COR-L47 (cell line): ENCODE results near the gene SUPT6H.

ENCODE experiments used
- DNase-seq: peaks from one replicate; lab custom pipeline; 2025; lab: John Stamatoyannopoulos, UW

Gene SUPT6H

DNA sequence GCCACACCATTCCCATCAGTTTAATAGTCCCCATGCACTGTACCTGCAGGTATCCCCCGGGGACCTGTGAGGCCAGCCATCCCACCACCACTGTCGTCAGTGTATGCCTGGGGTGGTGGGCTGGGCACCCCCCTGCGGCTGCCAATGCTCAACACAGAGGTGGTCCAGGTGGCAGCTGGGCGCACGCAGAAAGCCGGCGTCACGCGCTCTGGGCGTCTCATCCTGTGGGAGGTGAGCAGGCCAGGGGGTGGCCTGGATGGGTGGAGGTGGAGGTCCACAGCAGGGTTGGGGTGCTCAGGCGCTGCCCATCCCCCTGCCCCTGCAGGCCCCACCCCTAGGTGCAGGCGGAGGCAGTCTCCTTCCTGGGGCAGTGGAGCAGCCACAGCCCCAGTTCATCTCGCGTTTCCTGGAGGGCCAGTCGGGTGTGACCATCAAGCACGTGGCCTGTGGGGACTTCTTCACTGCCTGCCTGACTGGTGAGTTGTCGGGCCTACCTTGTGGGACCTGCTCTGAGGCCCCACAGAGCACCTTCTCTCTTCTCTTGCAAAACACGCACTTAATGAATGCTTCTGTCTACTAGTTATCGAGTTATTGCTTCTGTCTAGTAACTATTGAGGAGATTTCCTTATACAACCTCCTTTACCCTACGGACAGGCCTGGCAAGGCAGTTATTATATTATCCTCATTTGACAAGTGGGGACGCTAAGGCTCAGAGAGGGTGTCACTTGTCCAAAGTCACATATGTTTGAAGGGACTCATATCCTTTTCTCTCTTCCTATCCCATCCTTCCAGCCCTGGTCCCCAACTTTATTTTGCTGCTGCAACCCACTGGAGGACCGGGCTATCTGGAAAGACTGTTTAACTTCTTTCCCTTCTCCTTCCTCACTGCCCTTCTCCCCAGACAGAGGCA is 76.0 kb downstream of the SUPT6H start:
- no peak for DNase-seq

- DNase-seq = no peak
These were observed 76.8 kb downstream of the SUPT6H start for GRCh38 chr17:28738680-28739384.

- no peak for DNase-seq
These were observed 78.7 kb downstream of the SUPT6H start for GRCh38 chr17:28740406-28741357.

DNA sequence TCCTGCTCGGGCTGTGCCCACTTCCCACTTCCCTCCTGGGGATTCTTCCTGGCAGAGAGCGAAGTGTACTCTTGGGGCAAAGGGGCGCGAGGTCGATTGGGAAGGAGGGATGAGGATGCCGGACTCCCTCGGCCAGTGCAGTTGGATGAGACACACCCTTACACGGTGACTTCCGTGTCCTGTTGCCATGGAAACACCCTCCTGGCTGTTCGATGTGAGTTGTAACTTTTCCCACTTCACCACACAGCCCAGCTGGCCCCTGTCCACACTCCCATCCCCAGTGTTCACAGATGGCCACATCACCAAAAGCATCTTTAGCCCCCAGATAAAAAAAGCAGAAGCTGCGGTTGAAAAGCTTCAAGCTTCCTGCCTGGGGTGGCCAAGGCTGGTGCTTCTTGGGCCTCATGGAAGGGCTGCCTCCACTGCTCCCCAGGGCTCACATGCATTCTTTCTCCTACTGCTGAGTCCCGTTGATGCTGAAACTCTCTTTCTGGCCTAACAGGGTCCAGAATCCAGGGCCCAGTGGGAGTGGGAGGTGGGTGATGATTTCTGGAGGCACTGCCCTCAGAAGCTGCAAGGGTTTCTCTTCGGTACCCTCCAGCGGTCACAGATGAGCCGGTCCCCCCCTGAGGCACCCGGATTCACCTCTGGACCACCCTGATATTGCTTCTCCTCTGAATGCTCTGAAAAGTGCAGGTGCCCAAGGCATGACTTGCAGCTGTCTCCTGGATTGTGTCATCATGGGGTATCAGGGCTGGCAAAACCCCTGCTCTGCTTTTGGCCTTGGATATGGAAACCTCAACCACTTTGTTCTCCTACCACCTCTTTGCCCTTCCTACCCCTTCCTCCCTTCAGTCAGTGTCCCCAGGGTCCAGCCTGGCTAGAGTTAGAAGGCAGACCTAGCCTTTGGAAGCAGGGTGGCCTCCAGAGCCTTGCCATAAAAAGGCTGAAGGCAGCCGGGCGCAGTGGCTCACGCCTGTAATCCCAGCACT is 79.6 kb downstream of the SUPT6H start:
- no peak for DNase-seq

GRCh38 chr17:28743243-28744103 is 81.5 kb downstream of the SUPT6H start, which contains the start of gene TRAF4:
Gene TRAF4, plus strand, starts transcription at chr17:28744011. Its CDS starts 102 bp downstream, at chr17:28744113.
- DNase-seq = peak; percentile 82

DNA sequence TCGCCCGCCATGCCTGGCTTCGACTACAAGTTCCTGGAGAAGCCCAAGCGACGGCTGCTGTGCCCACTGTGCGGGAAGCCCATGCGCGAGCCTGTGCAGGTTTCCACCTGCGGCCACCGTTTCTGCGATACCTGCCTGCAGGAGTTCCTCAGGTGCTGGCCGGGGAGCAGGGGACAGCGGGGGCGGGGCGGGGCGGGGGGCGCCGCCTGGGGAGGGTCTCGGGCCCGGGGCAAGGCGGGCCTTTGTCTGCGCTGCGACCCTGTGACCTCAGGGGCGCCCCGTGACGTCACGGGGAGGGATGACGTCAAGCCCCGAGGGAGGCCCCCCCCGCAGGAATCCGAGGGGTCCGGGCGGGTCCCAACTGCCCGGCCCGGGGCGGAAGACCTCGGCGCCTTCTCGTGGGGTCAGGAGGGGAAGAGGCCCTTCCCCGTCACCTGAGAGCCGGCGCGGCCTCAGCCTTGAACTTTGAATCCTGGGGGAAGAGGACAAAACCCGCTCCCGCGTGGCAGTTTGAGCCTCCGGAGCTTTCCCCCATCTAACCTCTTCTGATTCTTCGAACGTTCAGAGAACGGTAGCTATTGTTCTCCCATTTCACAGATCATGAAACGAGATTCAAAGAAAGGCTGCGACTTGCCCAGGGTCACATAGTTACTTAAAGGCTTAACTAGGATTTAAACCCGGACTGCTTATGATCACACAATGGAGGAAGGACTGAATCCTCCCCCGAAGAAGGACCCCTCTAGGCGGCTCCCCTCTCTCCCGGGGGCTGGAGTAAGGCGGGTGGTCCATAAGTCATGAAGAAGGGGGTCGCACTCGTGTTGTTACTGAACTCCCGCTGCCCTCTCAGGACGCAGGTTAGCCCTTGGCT is 82.3 kb downstream of the SUPT6H start:
- DNase-seq = no peak

DNA sequence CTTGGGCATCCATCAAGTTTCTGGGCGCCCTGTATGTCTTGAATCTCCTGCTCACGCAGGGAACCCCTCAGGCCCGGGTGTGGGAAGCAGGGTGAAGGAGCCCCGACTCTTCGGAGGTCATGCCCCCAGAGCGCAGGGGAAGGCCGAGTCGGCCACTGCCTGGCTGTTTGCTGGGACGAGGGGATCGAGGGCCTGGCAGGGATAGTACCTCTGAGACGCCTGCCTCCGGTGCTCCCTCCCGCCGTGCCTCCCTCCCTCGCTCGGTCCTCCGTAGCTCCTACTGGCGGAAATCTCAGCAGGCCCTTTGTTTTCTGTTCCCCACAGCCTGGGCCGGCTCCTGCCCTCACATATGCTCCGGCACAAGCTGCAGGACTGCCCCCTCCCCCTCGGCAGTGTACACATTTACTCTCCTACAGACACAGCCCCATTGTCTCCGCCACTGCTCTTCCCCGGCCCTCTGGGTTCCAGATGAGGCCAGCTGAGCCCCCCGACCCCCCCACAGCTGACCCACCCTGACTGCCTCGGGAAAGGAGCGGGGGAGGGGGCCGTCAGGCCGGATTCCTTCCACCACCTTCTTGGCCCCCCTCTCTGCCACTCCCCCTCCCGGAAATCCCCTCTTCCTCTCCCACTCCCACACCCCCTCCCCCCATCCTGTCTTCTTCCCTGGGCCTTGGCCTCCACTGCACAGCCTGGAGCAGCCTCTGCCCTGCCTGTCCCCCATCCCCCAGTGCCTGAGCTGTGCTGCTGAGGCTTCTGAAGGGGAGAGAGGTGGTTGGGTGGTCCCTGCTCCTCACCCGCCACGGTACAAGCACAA is 83.2 kb downstream of the SUPT6H start:
- peak; percentile 58 for DNase-seq

DNA sequence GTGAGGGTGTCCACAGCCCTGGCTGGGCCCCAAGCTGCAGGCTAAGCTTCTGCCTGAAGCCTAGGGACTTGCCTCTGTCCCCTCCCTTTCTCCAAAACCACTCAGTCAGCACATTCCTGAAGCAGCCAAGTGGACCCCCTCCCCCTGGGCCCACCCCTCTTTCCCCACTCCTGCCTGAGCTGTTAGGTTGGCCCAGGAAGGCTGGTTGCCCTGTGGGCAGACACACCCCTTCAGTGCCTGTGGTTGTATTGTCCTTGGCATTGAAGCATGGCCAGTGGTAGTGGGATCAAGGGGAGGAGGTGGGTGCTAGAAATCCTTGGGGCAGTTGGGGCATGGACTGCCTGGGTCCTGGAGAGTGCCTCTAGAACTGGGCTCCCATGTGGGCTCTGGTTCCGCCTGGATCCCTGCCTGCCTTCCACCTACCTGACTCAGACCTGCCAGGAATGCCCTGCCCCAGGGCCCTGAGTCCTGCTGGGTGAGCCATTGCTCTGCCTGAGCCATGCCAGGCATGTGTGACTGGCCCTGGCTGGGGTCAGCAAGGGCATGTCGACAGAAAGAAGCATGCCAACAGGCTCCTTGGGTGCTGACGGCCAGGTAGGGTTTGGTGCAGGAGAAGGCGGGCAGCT is 83.9 kb downstream of the SUPT6H start:
- DNase-seq = no peak

- DNase-seq = peak; percentile 40
These were observed 84.6 kb downstream of the SUPT6H start for GRCh38 chr17:28746611-28747050.

DNA sequence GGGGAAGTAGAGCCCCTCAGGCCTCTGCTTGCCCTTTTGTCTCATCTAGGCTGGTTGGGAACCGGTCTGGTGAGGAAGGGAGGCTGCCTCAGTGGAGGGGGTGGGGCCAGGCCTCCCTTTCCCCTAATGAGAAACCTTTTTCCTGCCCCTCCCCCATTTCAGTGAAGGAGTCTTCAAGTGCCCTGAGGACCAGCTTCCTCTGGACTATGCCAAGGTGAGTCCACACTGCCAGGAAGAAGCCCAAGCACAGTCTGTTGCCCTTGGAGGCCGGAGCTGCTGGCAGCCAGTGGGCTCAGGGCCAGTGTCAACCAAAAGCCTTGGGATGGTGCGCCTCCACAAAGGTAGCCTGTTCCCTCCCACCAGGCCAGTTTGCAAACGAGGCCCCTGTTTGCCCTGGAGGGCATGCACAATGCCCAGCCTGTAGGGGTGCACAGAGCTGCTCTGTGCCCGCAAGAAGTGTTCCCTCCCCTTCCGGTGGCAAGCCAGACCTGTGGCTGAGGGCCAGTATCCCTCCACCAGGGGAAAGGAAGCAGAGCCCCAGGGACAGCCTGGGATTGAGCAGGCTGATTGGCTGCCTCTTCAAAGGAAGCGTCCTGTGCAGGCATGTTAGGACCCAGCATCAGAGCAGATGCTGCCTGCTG is 85.2 kb downstream of the SUPT6H start:
- DNase-seq = no peak

DNA sequence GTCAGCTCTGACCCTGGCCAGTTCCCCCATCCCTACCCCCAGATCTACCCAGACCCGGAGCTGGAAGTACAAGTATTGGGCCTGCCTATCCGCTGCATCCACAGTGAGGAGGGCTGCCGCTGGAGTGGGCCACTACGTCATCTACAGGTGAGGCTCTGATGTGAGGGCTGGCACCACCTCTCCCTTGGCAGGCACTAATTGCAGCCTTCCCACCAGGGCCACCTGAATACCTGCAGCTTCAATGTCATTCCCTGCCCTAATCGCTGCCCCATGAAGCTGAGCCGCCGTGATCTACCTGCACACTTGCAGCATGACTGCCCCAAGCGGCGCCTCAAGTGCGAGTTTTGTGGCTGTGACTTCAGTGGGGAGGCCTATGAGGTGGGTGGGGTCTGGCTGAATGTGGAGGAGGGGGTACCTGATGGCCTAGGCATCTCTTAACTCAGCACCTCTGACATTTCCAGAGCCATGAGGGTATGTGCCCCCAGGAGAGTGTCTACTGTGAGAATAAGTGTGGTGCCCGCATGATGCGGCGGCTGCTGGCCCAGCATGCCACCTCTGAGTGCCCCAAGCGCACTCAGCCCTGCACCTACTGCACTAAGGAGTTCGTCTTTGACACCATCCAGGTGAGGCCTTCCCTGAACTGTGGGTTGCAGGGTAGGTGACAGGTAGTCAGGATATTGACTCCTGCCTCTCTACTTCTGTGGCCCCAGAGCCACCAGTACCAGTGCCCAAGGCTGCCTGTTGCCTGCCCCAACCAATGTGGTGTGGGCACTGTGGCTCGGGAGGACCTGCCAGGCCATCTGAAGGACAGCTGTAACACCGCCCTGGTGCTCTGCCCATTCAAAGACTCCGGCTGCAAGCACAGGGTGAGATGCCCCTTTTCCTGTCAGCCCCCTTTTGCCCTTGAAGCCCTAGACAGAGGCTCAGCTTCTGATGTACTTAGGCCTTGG is 86.1 kb downstream of the SUPT6H start:
- no peak for DNase-seq

DNA sequence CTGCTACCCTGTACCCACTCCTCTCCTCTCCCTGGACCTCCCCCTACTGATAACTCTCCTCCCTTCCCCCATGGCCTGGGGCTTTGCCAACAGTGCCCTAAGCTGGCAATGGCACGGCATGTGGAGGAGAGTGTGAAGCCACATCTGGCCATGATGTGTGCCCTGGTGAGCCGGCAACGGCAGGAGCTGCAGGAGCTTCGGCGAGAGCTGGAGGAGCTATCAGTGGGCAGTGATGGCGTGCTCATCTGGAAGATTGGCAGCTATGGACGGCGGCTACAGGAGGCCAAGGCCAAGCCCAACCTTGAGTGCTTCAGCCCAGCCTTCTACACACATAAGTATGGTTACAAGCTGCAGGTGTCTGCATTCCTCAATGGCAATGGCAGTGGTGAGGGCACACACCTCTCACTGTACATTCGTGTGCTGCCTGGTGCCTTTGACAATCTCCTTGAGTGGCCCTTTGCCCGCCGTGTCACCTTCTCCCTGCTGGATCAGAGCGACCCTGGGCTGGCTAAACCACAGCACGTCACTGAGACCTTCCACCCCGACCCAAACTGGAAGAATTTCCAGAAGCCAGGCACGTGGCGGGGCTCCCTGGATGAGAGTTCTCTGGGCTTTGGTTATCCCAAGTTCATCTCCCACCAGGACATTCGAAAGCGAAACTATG is 87.0 kb downstream of the SUPT6H start:
- DNase-seq = no peak

- no peak for DNase-seq
These were observed 87.6 kb downstream of the SUPT6H start for GRCh38 chr17:28749516-28750177.
